Trophoblast cell (in vitro differentiated cells and primary cell): ENCODE results near the gene SLC16A2.
A peak's percentile ranks its signal among the peaks of the same experiment; 100 is the strongest.
"Not testable (repeated sequence)": the region's sequence is repeated elsewhere in the genome, so short reads cannot be mapped to it uniquely, and the experiment has no call there.

Source experiments
- DNase-seq, 2 donors: peaks; one replicate each; pipeline ENCODE4 v3.0.0-alpha.2; 2016
- H2AFZ ChIP-seq: 2 replicates; pipeline ENCODE4 v1.6.1; 2013; ENCODE audit warnings: low read length, moderate library complexity, mild to moderate bottlenecking; ENCODE audit not compliant: insufficient read depth, poor library complexity
- H2AK5ac ChIP-seq: 2 replicates; pipeline ENCODE4 v1.6.1; 2013; ENCODE audit warnings: mild to moderate bottlenecking, low read length
- H2BK120ac ChIP-seq: 2 replicates; pipeline ENCODE4 v1.6.1; 2013; ENCODE audit warnings: low read length, mild to moderate bottlenecking, moderate library complexity; ENCODE audit not compliant: insufficient read depth, poor library complexity
- H2BK12ac ChIP-seq: 2 replicates; pipeline ENCODE4 v1.6.1; 2013; ENCODE audit warnings: mild to moderate bottlenecking, low read length, moderate library complexity
- H2BK5ac ChIP-seq: 2 replicates; pipeline ENCODE4 v1.6.1; 2013; ENCODE audit warnings: low read length, low read depth, moderate library complexity, mild to moderate bottlenecking; ENCODE audit not compliant: poor library complexity
- H3K14ac ChIP-seq: 2 replicates; pipeline ENCODE4 v1.6.1; 2013; ENCODE audit warnings: mild to moderate bottlenecking, low read length
- H3K18ac ChIP-seq: 2 replicates; pipeline ENCODE4 v1.6.1; 2013; ENCODE audit warnings: mild to moderate bottlenecking, low read length
- H3K23ac ChIP-seq: 2 replicates; pipeline ENCODE4 v1.6.1; 2013; ENCODE audit warnings: low read length
- H3K27ac ChIP-seq: 2 replicates; pipeline ENCODE4 v1.5.1; 2013; ENCODE audit warnings: low read depth, mild to moderate bottlenecking, inconsistent platforms, low read length, moderate library complexity
- H3K27me3 ChIP-seq: 2 replicates; pipeline ENCODE4 v1.6.1; 2013; ENCODE audit warnings: inconsistent platforms, mild to moderate bottlenecking, low read length, moderate library complexity; ENCODE audit not compliant: insufficient read depth
- H3K36me3 ChIP-seq, 2 experiments: 1 replicate in 1 of 2; 2 replicates in 1 of 2; pipeline ENCODE4 v1.6.1; 2013; ENCODE audit warnings: low read length in 2 of 2, mild to moderate bottlenecking in 2 of 2, moderate library complexity in 1 of 2; ENCODE audit not compliant: insufficient read depth in 2 of 2, control insufficient read depth in 1 of 2
- H3K4ac ChIP-seq: 2 replicates; pipeline ENCODE4 v1.6.1; 2013; ENCODE audit warnings: low read depth, mild to moderate bottlenecking, low read length, moderate library complexity
- H3K4me1 ChIP-seq, 2 experiments: 1 replicate in 1 of 2; 2 replicates in 1 of 2; pipeline ENCODE4 v1.6.1; 2013; ENCODE audit warnings: low read length in 2 of 2, mild to moderate bottlenecking in 2 of 2, moderate library complexity in 1 of 2; ENCODE audit not compliant: insufficient read depth in 2 of 2, control insufficient read depth in 1 of 2
- H3K4me2 ChIP-seq: 2 replicates; pipeline ENCODE4 v1.6.1; 2013; ENCODE audit warnings: inconsistent platforms, mild to moderate bottlenecking, low read length, moderate library complexity
- H3K4me3 ChIP-seq: 2 replicates; pipeline ENCODE4 v1.5.1; 2013; ENCODE audit warnings: mild to moderate bottlenecking, low read depth, low read length, inconsistent platforms
- H3K79me1 ChIP-seq: one replicate; pipeline ENCODE4 v1.6.1; 2013; ENCODE audit warnings: low read length
- H3K79me2 ChIP-seq: 2 replicates; pipeline ENCODE4 v1.6.1; 2013; ENCODE audit warnings: low read length, mild to moderate bottlenecking; ENCODE audit not compliant: control insufficient read depth, insufficient read depth, poor library complexity
- H3K9ac ChIP-seq: 2 replicates; pipeline ENCODE4 v1.6.1; 2013; ENCODE audit warnings: mild to moderate bottlenecking, low read length
- H3K9me3 ChIP-seq: 2 replicates; pipeline ENCODE4 v1.6.1; 2013; ENCODE audit warnings: low read depth, mild to moderate bottlenecking, control low read depth, inconsistent platforms, low read length; ENCODE audit not compliant: insufficient read depth
- H4K12ac ChIP-seq: 2 replicates; pipeline ENCODE4 v1.6.1; 2013; ENCODE audit warnings: low read depth, mild to moderate bottlenecking, low read length, moderate library complexity
- H4K8ac ChIP-seq: 2 replicates; pipeline ENCODE4 v1.6.1; 2013; ENCODE audit warnings: low read depth, mild to moderate bottlenecking, low read length, moderate library complexity
- H4K91ac ChIP-seq: one replicate; pipeline ENCODE4 v1.6.1; 2013; ENCODE audit warnings: low read depth, mild to moderate bottlenecking, low read length, moderate library complexity
- WGBS: extraction: QIAGEN DNeasy Blood & Tissue Kit; methylation state at CpG from one replicate; pipeline ENCODE4 v1.1.7; 2013; ENCODE audit warnings: missing lambda C conversion rate; ENCODE audit not compliant: insufficient read length, insufficient coverage; ENCODE audit errors: extremely low coverage; 5-methylcytosine and 5-hydroxymethylcytosine counted together

SLC16A2 gene

DNA sequence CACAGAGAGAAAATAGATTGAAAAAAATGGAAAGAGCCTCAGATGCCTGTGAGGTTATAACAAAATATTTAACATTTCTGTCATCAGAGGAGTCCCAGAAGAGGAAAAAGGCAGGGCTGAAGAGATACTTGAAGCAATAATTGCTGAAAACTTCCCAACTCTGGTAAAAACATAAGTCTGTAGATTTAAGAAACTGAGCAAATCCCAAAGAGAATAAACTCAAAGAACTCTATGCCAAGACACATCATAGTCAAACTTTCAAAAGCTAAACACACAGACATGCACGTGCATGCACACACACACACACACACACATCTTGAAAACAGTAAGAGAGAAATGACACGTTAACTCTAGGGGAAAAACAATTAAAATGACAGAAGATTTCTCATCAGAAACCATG, 94.1 kb downstream of the SLC16A2 start:
- Histone ChIP-seq H3K23ac (no peak overlapping the region), H3K79me2 (no peaks in the 10 kb centered on the region), H3K9me3 (no peaks in the 10 kb centered on the region), H3K4me2 (no peak overlapping the region), H3K36me3 (no peaks in the 10 kb centered on the region), H3K27ac (no peak overlapping the region), H4K8ac (no peak overlapping the region), H2BK120ac (no peak overlapping the region), H3K4me3 (no peak overlapping the region), H3K18ac (no peak overlapping the region), H4K91ac (no peak overlapping the region), H3K4me1 (no peaks in the 10 kb centered on the region), H3K14ac (no peak overlapping the region), H2BK5ac (no peak overlapping the region), H3K9ac (no peak overlapping the region), H3K79me1 (no peaks in the 10 kb centered on the region), H2AK5ac (no peak overlapping the region), H2BK12ac (no peak overlapping the region), H2AFZ (no peak overlapping the region), H3K27me3 (no peaks in the 10 kb centered on the region), H4K12ac (no peak overlapping the region), H3K4ac (no peak overlapping the region)
- no peak for DNase-seq
- WGBS, result no CpG with 5 or more reads among the region's 2 CpGs

DNA sequence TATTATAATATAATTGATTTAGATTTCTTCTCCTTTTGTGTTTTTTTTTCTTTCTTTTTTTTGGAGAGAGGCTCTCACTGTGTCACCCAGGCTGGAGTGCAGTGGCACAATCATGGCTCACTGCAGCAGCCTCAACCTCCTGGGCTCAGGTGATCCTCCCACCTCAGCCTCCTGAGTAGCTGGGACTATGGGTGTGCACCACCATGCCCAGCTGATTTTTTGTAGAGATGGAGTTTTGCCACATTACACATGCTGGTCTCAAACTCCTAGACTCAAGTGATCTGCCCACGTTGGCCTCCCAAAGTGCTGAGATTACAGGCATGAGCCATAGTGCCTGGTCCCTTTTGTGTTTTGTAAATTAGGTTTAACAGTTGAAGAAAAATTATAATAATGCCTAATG, 94.7 kb downstream of the SLC16A2 start:
- not testable (repeated sequence) for H3K79me1 ChIP-seq, H3K4me1 ChIP-seq, H2BK120ac ChIP-seq, H4K12ac ChIP-seq, H2AK5ac ChIP-seq, H3K27ac ChIP-seq, H3K23ac ChIP-seq, H3K14ac ChIP-seq, H2BK12ac ChIP-seq, H3K79me2 ChIP-seq, DNase-seq, H3K9me3 ChIP-seq, H4K8ac ChIP-seq, H3K4me2 ChIP-seq, H3K36me3 ChIP-seq, H3K4me3 ChIP-seq, H3K9ac ChIP-seq, H3K27me3 ChIP-seq, H3K4ac ChIP-seq, H3K18ac ChIP-seq, H4K91ac ChIP-seq, H2AFZ ChIP-seq, H2BK5ac ChIP-seq
- no CpG with 5 or more reads among the region's 1 CpG for WGBS

DNA sequence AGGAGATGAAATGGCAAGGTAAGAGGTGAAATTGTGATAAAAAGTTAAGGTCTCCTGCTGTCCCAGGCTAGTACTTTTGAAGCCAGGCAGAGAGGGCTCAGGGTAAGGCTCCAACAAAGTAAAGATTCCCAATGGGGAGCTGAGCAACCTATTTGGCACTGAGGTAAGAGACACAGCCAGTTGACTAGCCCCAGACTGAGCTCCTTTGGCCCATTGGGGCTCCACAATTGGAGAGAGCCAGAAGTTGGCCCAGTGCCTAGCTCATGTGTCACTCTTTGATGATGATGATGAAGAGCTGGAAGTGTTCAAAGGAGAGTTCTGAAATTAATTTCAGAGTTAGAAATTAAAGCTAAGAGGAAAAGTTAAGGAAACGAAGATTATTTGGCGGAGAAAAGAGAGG, 98.6 kb downstream of the SLC16A2 start:
- Histone ChIP-seq H3K27ac (no peak overlapping the region), H3K79me1 (no peaks in the 10 kb centered on the region), H3K4me2 (no peak overlapping the region), H2BK12ac (no peak overlapping the region), H3K18ac (no peak overlapping the region), H3K4ac (no peak overlapping the region), H3K9me3 (no peaks in the 10 kb centered on the region), H2BK120ac (no peak overlapping the region), H4K8ac (no peak overlapping the region), H3K14ac (no peak overlapping the region), H2BK5ac (no peak overlapping the region), H4K91ac (no peak overlapping the region), H2AK5ac (no peak overlapping the region), H4K12ac (no peak overlapping the region), H3K9ac (no peak overlapping the region), H3K4me3 (no peak overlapping the region), H3K23ac (no peak overlapping the region), H2AFZ (no peak overlapping the region), H3K36me3 (no peaks in the 10 kb centered on the region), H3K27me3 (no peaks in the 10 kb centered on the region), H3K79me2 (no peaks in the 10 kb centered on the region), H3K4me1 (no peaks in the 10 kb centered on the region)
- WGBS, result 100% methylated on average over 2 of the region's 2 CpGs
- no peak for DNase-seq

DNA sequence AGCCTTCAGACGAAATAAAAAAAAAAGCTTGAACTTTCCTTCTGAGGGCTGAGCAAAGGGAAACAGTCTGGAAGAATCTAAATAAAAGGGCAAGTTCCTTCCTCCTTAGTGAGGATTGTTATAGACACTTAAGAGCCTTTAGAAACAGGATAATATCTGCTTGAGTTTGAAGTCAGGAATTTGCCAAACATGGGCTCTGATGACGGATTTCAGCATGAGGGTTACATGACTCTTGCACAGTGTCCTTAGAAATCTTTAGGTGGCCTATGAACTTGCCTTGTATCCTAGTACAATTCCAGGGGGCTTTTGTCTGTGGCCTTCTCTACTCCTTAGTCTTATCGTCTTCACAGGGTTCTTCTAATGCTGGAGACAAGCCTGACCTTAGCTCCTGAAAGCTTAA, 99.0 kb downstream of the SLC16A2 start:
- no peak overlapping the region for H3K4me3 ChIP-seq
- no peaks in the 10 kb centered on the region for H3K36me3 ChIP-seq
- H3K27me3 ChIP-seq, result no peaks in the 10 kb centered on the region
- no peaks in the 10 kb centered on the region for H3K9me3 ChIP-seq
- no peaks in the 10 kb centered on the region for H3K79me2 ChIP-seq
- no peak overlapping the region for H2AFZ ChIP-seq
- H3K4ac ChIP-seq, result no peak overlapping the region
- no CpG with 5 or more reads among the region's 3 CpGs for WGBS
- H3K18ac ChIP-seq, result no peak overlapping the region
- H4K8ac ChIP-seq, result no peak overlapping the region
- no peak overlapping the region for H4K12ac ChIP-seq
- no peak overlapping the region for H4K91ac ChIP-seq
- no peaks in the 10 kb centered on the region for H3K4me1 ChIP-seq
- no peak overlapping the region for H3K9ac ChIP-seq
- no peak overlapping the region for H3K4me2 ChIP-seq
- no peak overlapping the region for H3K14ac ChIP-seq
- no peak overlapping the region for H2BK5ac ChIP-seq
- H2AK5ac ChIP-seq, result no peak overlapping the region
- H3K79me1 ChIP-seq, result no peaks in the 10 kb centered on the region
- DNase-seq, result peak; percentile 19 to 54
- no peak overlapping the region for H2BK120ac ChIP-seq
- H2BK12ac ChIP-seq, result no peak overlapping the region
- H3K23ac ChIP-seq, result no peak overlapping the region
- H3K27ac ChIP-seq, result no peak overlapping the region
